AG04450 (cell line): Measurements from ENCODE around the gene KIF5C. TPM values are rescaled to one million over a fixed set of nuclear protein-coding genes. Genes with fewer than 3 reads are reported as not detected.

Experiments used
- CTCF ChIA-PET: fragments of 300-600, 350-600 bp; formaldehyde crosslinking; extraction: SDS; loops from one replicate; lab custom pipeline; 2022; ENCODE audit warnings: antibody characterized with exemption, inconsistent platforms; lab: Charles Lee
- POLR2A ChIA-PET: fragments of 350-600 bp; formaldehyde crosslinking; extraction: SDS; loops from one replicate; lab custom pipeline; 2021; ENCODE audit warnings: antibody characterized with exemption, inconsistent platforms; lab: Yijun Ruan, JAX
- DNase-seq: peaks from one replicate; pipeline ENCODE4 v3.0.0-alpha.2; 2011; ENCODE audit warnings: low read depth, low spot score
- H3K27ac ChIP-seq: one replicate; pipeline ENCODE4 v1.5.1; 2012; ENCODE audit warnings: low read depth, low read length, control low read depth
- H3K27me3 ChIP-seq: one replicate; pipeline ENCODE4 v1.6.0; 2012; ENCODE audit warnings: low read length; ENCODE audit not compliant: control insufficient read depth, insufficient read depth
- H3K4me3 ChIP-seq: 2 replicates; pipeline ENCODE4 v1.5.1; 2011; ENCODE audit warnings: mild to moderate bottlenecking, low read depth, low read length, control low read depth
- H3K9me3 ChIP-seq: 2 replicates; pipeline ENCODE4 v1.5.1; 2012; ENCODE audit warnings: low read length; ENCODE audit not compliant: control insufficient read depth, insufficient read depth
- polyA plus RNA-seq: library from polyadenylated mRNA; depleted of rRNA; stranded (reverse); fragments of >200 nt; gene quantifications from 2 replicates; pipeline ENCODE4 v1.2.3, GENCODE V29; 2011
- TF ChIP-seq, protein P1 (sequence below): IDR thresholded peaks from 2 replicates; pipeline ENCODE4 v1.5.1; 2011; ENCODE audit warnings: low read depth, low read length, control low read depth, inconsistent platforms

The KIF5C gene
- polyA plus RNA-seq, 1 experiment: 0.12 TPM

DNA sequence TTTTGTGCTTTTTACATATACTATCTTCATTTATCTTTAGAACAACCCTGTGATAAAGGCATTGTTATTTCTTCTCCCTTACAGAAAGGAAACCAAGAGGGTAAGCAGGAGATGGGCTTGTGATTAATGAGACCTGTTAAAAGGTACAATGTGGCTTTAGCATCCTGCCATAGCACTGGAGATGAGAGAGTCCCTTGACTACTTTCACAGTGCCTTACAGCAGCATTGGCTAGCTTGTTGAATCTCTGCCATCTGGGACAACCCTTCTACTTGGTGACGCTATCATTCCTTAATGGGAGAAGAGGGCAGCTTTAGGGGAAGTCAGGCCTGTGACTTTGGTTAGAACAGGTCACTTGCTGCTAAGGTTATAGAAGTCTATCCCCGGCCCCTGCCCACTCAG is 95.4 kb downstream of the KIF5C start:
- TF ChIP-seq, protein P1, sequence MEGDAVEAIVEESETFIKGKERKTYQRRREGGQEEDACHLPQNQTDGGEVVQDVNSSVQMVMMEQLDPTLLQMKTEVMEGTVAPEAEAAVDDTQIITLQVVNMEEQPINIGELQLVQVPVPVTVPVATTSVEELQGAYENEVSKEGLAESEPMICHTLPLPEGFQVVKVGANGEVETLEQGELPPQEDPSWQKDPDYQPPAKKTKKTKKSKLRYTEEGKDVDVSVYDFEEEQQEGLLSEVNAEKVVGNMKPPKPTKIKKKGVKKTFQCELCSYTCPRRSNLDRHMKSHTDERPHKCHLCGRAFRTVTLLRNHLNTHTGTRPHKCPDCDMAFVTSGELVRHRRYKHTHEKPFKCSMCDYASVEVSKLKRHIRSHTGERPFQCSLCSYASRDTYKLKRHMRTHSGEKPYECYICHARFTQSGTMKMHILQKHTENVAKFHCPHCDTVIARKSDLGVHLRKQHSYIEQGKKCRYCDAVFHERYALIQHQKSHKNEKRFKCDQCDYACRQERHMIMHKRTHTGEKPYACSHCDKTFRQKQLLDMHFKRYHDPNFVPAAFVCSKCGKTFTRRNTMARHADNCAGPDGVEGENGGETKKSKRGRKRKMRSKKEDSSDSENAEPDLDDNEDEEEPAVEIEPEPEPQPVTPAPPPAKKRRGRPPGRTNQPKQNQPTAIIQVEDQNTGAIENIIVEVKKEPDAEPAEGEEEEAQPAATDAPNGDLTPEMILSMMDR: no peak
- H3K9me3 ChIP-seq: no peaks in the 10 kb centered on the region
- peaks cover 5% of the 10 kb centered on the region for H3K27me3 ChIP-seq
- no peak overlapping the region for H3K4me3 ChIP-seq
- ChIA-PET CTCF (interaction anchor here (0.6 to 0.9 kb wide), 2 partner anchors 591 to 1058 kb away, joined by 3 to 5 read pairs; no protein-coding TSS in a partner anchor), POLR2A (no interaction called here)
- no peak overlapping the region for H3K27ac ChIP-seq
- no peak for DNase-seq

DNA sequence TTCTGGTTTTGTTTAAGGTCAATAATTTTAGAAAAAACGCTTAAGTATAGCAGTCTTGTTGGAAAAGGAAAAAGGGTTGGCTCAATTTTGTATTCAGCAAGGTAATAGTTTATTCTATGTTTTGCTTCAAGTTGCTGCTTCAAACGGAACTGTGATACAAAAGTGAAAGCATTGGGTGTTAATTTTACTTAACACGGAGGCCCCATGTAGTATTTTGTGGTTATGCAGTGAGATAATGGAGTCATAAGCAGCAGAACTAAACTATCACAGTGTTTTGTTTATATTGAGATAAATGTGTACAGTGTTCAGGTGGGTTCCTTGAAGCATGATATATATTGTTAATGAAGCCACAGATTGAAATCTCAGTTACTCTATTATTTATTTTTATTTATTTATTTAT is 96.5 kb downstream of the KIF5C start:
- Histone ChIP-seq H3K27ac (no peak overlapping the region), H3K4me3 (no peak overlapping the region), H3K9me3 (no peaks in the 10 kb centered on the region), H3K27me3 (peaks cover 5% of the 10 kb centered on the region)
- TF ChIP-seq, protein P1: no peak
- CTCF ChIA-PET: no interaction called here
- POLR2A ChIA-PET: no interaction called here
- no peak for DNase-seq

DNA sequence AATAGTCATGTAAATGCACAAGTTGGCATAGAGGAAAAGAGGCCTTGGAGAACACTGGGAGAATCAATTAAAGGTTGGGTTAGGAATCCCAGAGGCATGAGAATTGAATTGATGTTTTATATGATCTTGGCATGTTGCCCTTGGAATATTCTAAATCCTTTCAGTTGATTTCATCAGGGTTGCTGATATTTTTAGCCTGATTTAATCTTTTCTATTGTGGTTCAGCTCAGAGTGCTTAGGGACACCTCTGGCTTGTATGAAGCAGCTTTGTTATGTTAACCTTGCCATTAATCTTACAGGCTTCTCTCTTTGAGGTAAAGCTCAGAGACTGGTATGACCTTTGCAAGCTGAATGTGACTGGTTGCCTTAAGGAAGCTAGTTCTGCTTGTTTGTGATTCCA is 99.1 kb downstream of the KIF5C start:
- peaks cover 2% of the 10 kb centered on the region for H3K27me3 ChIP-seq
- CTCF ChIA-PET: interaction anchor here (1.2 kb wide), 1 partner anchor 16 kb away, joined by 4 read pairs; no protein-coding TSS in a partner anchor
- no peak for DNase-seq

DNA sequence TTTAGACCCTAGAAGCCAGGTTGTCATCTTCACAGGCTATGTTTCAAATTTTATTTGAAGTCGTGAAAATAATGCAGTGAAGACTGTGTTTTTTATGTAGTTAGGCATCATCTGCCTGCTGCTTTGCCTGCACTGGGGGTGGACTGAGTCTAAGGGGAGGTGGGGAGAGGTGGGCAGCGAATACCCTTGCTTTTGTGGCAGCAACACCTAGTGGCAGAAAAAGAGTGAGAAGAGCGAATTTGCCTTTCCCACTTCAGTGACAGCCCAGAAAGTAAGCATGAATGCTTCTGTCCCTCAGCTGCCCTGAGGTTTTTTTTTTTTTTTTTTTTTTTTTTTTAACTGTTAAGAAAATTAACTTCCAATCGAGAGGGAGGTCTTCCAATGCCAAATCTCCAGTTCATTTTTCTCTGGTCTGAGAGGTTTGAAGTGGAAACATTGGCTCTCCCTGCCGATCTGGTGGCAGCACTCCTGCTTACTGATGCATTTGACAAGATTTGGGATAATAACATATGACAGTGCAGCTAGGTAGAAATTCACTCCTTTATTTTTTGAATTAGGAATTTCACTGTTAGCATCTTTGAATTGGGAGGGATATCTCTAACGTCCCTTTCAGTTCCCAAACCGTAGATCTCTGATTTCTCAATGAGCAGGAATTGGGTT is 103.1 kb downstream of the KIF5C start:
- ChIA-PET CTCF (no interaction called here), POLR2A (no interaction called here)
- Histone ChIP-seq H3K9me3 (no peaks in the 10 kb centered on the region), H3K4me3 (no peak overlapping the region), H3K27ac (no peak overlapping the region), H3K27me3 (no peaks in the 10 kb centered on the region)
- TF ChIP-seq, protein P1: no peak
- DNase-seq: no peak

More for the DNA sequence above, 99.1 kb downstream of the KIF5C start:
- TF ChIP-seq, protein P1: no peak
- Histone ChIP-seq H3K27ac (no peak overlapping the region), H3K9me3 (no peaks in the 10 kb centered on the region), H3K4me3 (no peak overlapping the region)
- POLR2A ChIA-PET: no interaction called here

DNA sequence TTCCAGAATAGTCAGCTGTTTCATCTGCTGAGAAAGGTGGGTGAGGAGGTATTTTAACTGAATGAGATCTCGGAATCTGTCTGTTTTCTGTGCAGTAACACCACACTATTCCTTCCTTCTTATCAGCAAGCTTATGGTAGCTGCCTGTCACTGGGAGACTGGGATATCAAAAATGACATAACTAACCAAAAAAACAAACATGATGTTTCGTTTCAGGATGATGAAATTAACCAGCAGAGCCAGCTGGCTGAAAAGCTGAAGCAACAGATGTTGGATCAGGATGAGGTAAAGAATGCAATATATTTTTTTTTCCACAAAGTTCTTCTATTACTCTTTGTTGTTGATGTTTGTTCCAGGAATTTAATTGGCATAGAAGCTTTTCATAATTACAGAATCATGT is 103.7 kb downstream of the KIF5C start:
- no peaks in the 10 kb centered on the region for H3K9me3 ChIP-seq
- TF ChIP-seq, protein P1: no peak
- ChIA-PET POLR2A (no interaction called here), CTCF (no interaction called here)
- no peak for DNase-seq
- no peak overlapping the region for H3K4me3 ChIP-seq
- H3K27ac ChIP-seq: no peak overlapping the region
- no peaks in the 10 kb centered on the region for H3K27me3 ChIP-seq
